ENCODE results near the gene LGI4.

DNA sequence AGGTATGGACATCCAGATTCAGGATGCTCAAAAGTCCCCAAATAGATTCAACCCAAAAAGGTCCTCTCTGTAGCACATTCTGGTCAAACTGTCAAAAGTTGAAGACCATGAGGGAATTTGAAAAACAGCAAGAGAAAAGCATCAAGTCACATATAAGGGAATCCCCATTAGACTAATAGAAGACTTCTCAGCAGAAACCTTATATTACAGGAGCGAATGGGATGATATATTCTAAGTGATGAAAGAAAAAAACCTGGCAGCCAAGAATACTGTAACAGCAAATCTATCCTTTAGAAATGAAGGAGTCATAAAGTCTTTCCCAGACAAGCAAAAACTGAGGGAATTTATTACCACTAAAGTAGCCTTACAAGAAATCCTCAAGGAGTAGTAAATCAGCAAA, 49.4 kb upstream of the LGI4 start:
- TF ChIP-seq, protein P1, sequence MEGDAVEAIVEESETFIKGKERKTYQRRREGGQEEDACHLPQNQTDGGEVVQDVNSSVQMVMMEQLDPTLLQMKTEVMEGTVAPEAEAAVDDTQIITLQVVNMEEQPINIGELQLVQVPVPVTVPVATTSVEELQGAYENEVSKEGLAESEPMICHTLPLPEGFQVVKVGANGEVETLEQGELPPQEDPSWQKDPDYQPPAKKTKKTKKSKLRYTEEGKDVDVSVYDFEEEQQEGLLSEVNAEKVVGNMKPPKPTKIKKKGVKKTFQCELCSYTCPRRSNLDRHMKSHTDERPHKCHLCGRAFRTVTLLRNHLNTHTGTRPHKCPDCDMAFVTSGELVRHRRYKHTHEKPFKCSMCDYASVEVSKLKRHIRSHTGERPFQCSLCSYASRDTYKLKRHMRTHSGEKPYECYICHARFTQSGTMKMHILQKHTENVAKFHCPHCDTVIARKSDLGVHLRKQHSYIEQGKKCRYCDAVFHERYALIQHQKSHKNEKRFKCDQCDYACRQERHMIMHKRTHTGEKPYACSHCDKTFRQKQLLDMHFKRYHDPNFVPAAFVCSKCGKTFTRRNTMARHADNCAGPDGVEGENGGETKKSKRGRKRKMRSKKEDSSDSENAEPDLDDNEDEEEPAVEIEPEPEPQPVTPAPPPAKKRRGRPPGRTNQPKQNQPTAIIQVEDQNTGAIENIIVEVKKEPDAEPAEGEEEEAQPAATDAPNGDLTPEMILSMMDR (IDR thresholded peaks at IDR 0.05; ENCODE audit: low read length): no peak
- no peak for TF ChIP-seq EZH2 (optimal IDR thresholded peaks at IDR 0.05; ENCODE audit: low read depth, low read length)
- TF ChIP-seq EZH2phosphoT487 (IDR thresholded peaks at IDR 0.05; ENCODE audit: low read length): no peak
